Germinal center (tissue), 1 donor: Measurements from ENCODE around the gene NPL.

Experiments
- DNase-seq: peaks from one replicate; pipeline ENCODE4 v3.0.0; 2012; ENCODE audit warnings: mixed read lengths, low spot score

Gene NPL

GRCh38 chr1:182817802-182818201 lies 28.2 kb downstream of the NPL start:
- no peak for DNase-seq

- DNase-seq = no peak
These were observed 33.6 kb downstream of the NPL start for GRCh38 chr1:182823220-182823619.

GRCh38 chr1:182826892-182827291 lies 37.3 kb downstream of the NPL start:
- no peak for DNase-seq

- DNase-seq = peak; percentile 28
These were observed 39.8 kb downstream of the NPL start for GRCh38 chr1:182829285-182829932.

GRCh38 chr1:182833271-182833670 lies 43.7 kb downstream of the NPL start:
- no peak for DNase-seq

- no peak for DNase-seq
These were observed 44.8 kb downstream of the NPL start for GRCh38 chr1:182834326-182834725.

- no peak for DNase-seq
These were observed 46.2 kb downstream of the NPL start for GRCh38 chr1:182835806-182836205.

- peak; percentile 97 for DNase-seq
These were observed 49.9 kb downstream of the NPL start, which contains the start of gene DHX9 for GRCh38 chr1:182839209-182840066. DHX9 (plus strand) TSS chr1:182839347; CDS start chr1:182842567, 3,220 bp downstream.

- DNase-seq = peak; percentile 16
These were observed 51.9 kb downstream of the NPL start for GRCh38 chr1:182841368-182841988.

- no peak for DNase-seq
These were observed 52.7 kb downstream of the NPL start for GRCh38 chr1:182842265-182842664.

GRCh38 chr1:182845379-182845778 lies 55.8 kb downstream of the NPL start:
- no peak for DNase-seq

- no peak for DNase-seq
These were observed 56.3 kb downstream of the NPL start for GRCh38 chr1:182845894-182846293.

- no peak for DNase-seq
These were observed 57.5 kb downstream of the NPL start for GRCh38 chr1:182847105-182847504.

GRCh38 chr1:182848736-182849135 lies 59.2 kb downstream of the NPL start:
- DNase-seq = no peak

GRCh38 chr1:182850319-182850718 lies 60.7 kb downstream of the NPL start:
- no peak for DNase-seq

- no peak for DNase-seq
These were observed 62.3 kb downstream of the NPL start for GRCh38 chr1:182851825-182852224.

- no peak for DNase-seq
These were observed 66.3 kb downstream of the NPL start for GRCh38 chr1:182855911-182856310.

GRCh38 chr1:182857212-182857611 lies 67.6 kb downstream of the NPL start:
- DNase-seq = no peak

- no peak for DNase-seq
These were observed 71.1 kb downstream of the NPL start for GRCh38 chr1:182860658-182861057.

GRCh38 chr1:182861994-182862393 lies 72.4 kb downstream of the NPL start:
- no peak for DNase-seq

- DNase-seq = no peak
These were observed 73.3 kb downstream of the NPL start for GRCh38 chr1:182862827-182863226.

GRCh38 chr1:182863940-182864339 lies 74.4 kb downstream of the NPL start:
- DNase-seq = no peak

GRCh38 chr1:182867861-182868260 lies 78.3 kb downstream of the NPL start:
- DNase-seq = no peak
